Muscle layer of colon (tissue), 2 donors: Measurements from ENCODE around the gene ZIM2.
A peak's percentile ranks its signal among the peaks of the same experiment; 100 is the strongest.
"Not testable (repeated sequence)": the region's sequence is repeated elsewhere in the genome, so short reads cannot be mapped to it uniquely, and the experiment has no call there.

Experiments
- H3K27ac ChIP-seq: one replicate; pipeline ENCODE4 v1.7.0; 2013; ENCODE audit warnings: low read depth, mild to moderate bottlenecking, low read length, moderate library complexity
- H3K27me3 ChIP-seq, 2 donors: one replicate each; pipeline ENCODE4 v1.7.0; 2013; ENCODE audit warnings: low read length in 2 of 2, mild to moderate bottlenecking in 2 of 2; ENCODE audit not compliant: insufficient read depth in 2 of 2, control insufficient read depth in 1 of 2
- H3K36me3 ChIP-seq: one replicate; pipeline ENCODE4 v1.7.0; 2013; ENCODE audit warnings: mild to moderate bottlenecking, low read length; ENCODE audit not compliant: insufficient read depth
- H3K4me1 ChIP-seq: one replicate; pipeline ENCODE4 v1.7.0; 2013; ENCODE audit warnings: mild to moderate bottlenecking, low read length; ENCODE audit not compliant: insufficient read depth
- H3K4me3 ChIP-seq, 2 donors: one replicate each; pipeline ENCODE4 v1.7.0; 2013; ENCODE audit warnings: low read length in 2 of 2, low read depth in 1 of 2, mild to moderate bottlenecking in 1 of 2, moderate library complexity in 1 of 2
- H3K9ac ChIP-seq: one replicate; pipeline ENCODE4 v1.7.0; 2013; ENCODE audit warnings: low read length
- H3K9me3 ChIP-seq: one replicate; pipeline ENCODE4 v1.7.0; 2013; ENCODE audit warnings: mild to moderate bottlenecking, low read length
- donor health status: abdominal sarcoma.
- donor health status: Adenocarcinoma of cecum.

ZIM2 gene

GRCh38 chr19:56864443-56865125, 24.1 kb upstream of the ZIM2 start:
- H3K4me3 ChIP-seq: no peak overlapping the region
- H3K36me3 ChIP-seq: no peaks in the 10 kb centered on the region
- no peak overlapping the region for H3K27ac ChIP-seq
- H3K27me3 ChIP-seq: no peaks in the 10 kb centered on the region
- H3K9ac ChIP-seq: no peak overlapping the region
- peaks cover 11% of the 10 kb centered on the region for H3K4me1 ChIP-seq
- H3K9me3 ChIP-seq: no peaks in the 10 kb centered on the region

GRCh38 chr19:56862741-56863140, 22.2 kb upstream of the ZIM2 start:
- Histone ChIP-seq H3K9me3 (no peaks in the 10 kb centered on the region), H3K27me3 (no peaks in the 10 kb centered on the region), H3K36me3 (no peaks in the 10 kb centered on the region), H3K9ac (no peak overlapping the region), H3K27ac (no peak overlapping the region), H3K4me3 (no peak overlapping the region), H3K4me1 (peaks cover 16% of the 10 kb centered on the region)

- H3K36me3 ChIP-seq, H3K9ac ChIP-seq, H3K4me3 ChIP-seq, H3K27me3 ChIP-seq, H3K9me3 ChIP-seq, H3K27ac ChIP-seq: not testable (repeated sequence)
- H3K4me1 ChIP-seq: peaks cover 35% of the 10 kb centered on the region
These were observed 19.9 kb upstream of the ZIM2 start for GRCh38 chr19:56860409-56860808.

- Histone ChIP-seq H3K4me3 (no peak overlapping the region), H3K9ac (no peak overlapping the region), H3K27ac (no peak overlapping the region), H3K27me3 (no peaks in the 10 kb centered on the region), H3K9me3 (no peaks in the 10 kb centered on the region), H3K36me3 (no peaks in the 10 kb centered on the region), H3K4me1 (peaks cover 35% of the 10 kb centered on the region)
These were observed 17.5 kb upstream of the ZIM2 start for GRCh38 chr19:56858026-56858425.

- H3K4me1 ChIP-seq: peaks cover 35% of the 10 kb centered on the region
- H3K4me3 ChIP-seq: no peak overlapping the region
- H3K27ac ChIP-seq: no peak overlapping the region
These were observed 16.3 kb upstream of the ZIM2 start for GRCh38 chr19:56856822-56857221.

GRCh38 chr19:56852361-56852760, 11.8 kb upstream of the ZIM2 start:
- not testable (repeated sequence) for H3K27ac ChIP-seq, H3K9ac ChIP-seq

More at GRCh38 chr19:56856822-56857221, 16.3 kb upstream of the ZIM2 start:
- no peak overlapping the region for H3K9ac ChIP-seq
- no peaks in the 10 kb centered on the region for H3K36me3 ChIP-seq
- H3K9me3 ChIP-seq: no peaks in the 10 kb centered on the region
- H3K27me3 ChIP-seq: no peaks in the 10 kb centered on the region

GRCh38 chr19:56848166-56848565, 7.6 kb upstream of the ZIM2 start:
- no peaks in the 10 kb centered on the region for H3K9me3 ChIP-seq

More at GRCh38 chr19:56852361-56852760, 11.8 kb upstream of the ZIM2 start:
- not testable (repeated sequence) for H3K4me3 ChIP-seq, H3K36me3 ChIP-seq, H3K27me3 ChIP-seq, H3K9me3 ChIP-seq
- H3K4me1 ChIP-seq: peaks cover 15% of the 10 kb centered on the region

GRCh38 chr19:56842412-56842811, 1.9 kb upstream of the ZIM2 start:
- no peaks in the 10 kb centered on the region for H3K4me1 ChIP-seq
- no peaks in the 10 kb centered on the region for H3K27me3 ChIP-seq
- no peak overlapping the region for H3K4me3 ChIP-seq
- H3K36me3 ChIP-seq: no peaks in the 10 kb centered on the region
- H3K9me3 ChIP-seq: no peaks in the 10 kb centered on the region
- no peak overlapping the region for H3K9ac ChIP-seq
- no peak overlapping the region for H3K27ac ChIP-seq

More at GRCh38 chr19:56848166-56848565, 7.6 kb upstream of the ZIM2 start:
- Histone ChIP-seq H3K27ac (no peak overlapping the region), H3K27me3 (no peaks in the 10 kb centered on the region), H3K4me3 (no peak overlapping the region), H3K9ac (no peak overlapping the region), H3K36me3 (no peaks in the 10 kb centered on the region), H3K4me1 (no peaks in the 10 kb centered on the region)

GRCh38 chr19:56841193-56841543, 642 bp upstream of the ZIM2 start:
- no peak overlapping the region for H3K4me3 ChIP-seq

GRCh38 chr19:56839652-56840450, 675 bp downstream of the ZIM2 start:
- H3K9me3 ChIP-seq: no peaks in the 10 kb centered on the region
- H3K27me3 ChIP-seq: no peaks in the 10 kb centered on the region
- peak overlapping the region; percentile 59 for H3K27ac ChIP-seq
- H3K9ac ChIP-seq: no peak overlapping the region
- no peaks in the 10 kb centered on the region for H3K36me3 ChIP-seq
- peak overlapping the region; percentile 58 to 67 for H3K4me3 ChIP-seq
- H3K4me1 ChIP-seq: no peaks in the 10 kb centered on the region

More at GRCh38 chr19:56841193-56841543, 642 bp upstream of the ZIM2 start:
- Histone ChIP-seq H3K27me3 (no peaks in the 10 kb centered on the region), H3K36me3 (no peaks in the 10 kb centered on the region), H3K9me3 (no peaks in the 10 kb centered on the region), H3K9ac (no peak overlapping the region), H3K27ac (no peak overlapping the region), H3K4me1 (no peaks in the 10 kb centered on the region)

GRCh38 chr19:56838909-56839651, 1.4 kb downstream of the ZIM2 start:
- Histone ChIP-seq H3K36me3 (no peaks in the 10 kb centered on the region), H3K27ac (peak overlapping the region; percentile 65), H3K4me3 (peak overlapping the region; percentile 33 to 58), H3K27me3 (no peaks in the 10 kb centered on the region), H3K9me3 (no peaks in the 10 kb centered on the region), H3K9ac (no peak overlapping the region), H3K4me1 (no peaks in the 10 kb centered on the region)
